ENCODE measurements around the gene CCR9. TPM values are rescaled to one million over a fixed set of nuclear protein-coding genes. Genes with fewer than 3 reads are reported as not detected.

The CCR9 gene
- total and polyA plus RNA-seq, 10 of the 15 experiments (the other 5 are each of a cell fraction or from before 2014, with no cell fraction given), result 0.05 to 3.9 (median 2.4) TPM

GRCh38 chr3:45938864-45939263, 52.5 kb downstream of the CCR9 start (continued):
- TF ChIP-seq, protein P1, sequence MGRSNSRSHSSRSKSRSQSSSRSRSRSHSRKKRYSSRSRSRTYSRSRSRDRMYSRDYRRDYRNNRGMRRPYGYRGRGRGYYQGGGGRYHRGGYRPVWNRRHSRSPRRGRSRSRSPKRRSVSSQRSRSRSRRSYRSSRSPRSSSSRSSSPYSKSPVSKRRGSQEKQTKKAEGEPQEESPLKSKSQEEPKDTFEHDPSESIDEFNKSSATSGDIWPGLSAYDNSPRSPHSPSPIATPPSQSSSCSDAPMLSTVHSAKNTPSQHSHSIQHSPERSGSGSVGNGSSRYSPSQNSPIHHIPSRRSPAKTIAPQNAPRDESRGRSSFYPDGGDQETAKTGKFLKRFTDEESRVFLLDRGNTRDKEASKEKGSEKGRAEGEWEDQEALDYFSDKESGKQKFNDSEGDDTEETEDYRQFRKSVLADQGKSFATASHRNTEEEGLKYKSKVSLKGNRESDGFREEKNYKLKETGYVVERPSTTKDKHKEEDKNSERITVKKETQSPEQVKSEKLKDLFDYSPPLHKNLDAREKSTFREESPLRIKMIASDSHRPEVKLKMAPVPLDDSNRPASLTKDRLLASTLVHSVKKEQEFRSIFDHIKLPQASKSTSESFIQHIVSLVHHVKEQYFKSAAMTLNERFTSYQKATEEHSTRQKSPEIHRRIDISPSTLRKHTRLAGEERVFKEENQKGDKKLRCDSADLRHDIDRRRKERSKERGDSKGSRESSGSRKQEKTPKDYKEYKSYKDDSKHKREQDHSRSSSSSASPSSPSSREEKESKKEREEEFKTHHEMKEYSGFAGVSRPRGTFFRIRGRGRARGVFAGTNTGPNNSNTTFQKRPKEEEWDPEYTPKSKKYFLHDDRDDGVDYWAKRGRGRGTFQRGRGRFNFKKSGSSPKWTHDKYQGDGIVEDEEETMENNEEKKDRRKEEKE (IDR thresholded peaks at IDR 0.05), result no peak
- TF ChIP-seq ZZZ3 (IDR thresholded peaks at IDR 0.05; ENCODE audit: control insufficient read depth, insufficient read length, low read depth) (no peak), HDGF (IDR thresholded peaks at IDR 0.05) (peak; percentile 83), ZBTB11 (CRISPR knock-in tag; IDR thresholded peaks at IDR 0.05) (no peak), CBX3 (IDR thresholded peaks at IDR 0.05; ENCODE audit: borderline replicate concordance, low read depth) (no peak), IRF5 (IDR thresholded peaks at IDR 0.05; ENCODE audit: borderline replicate concordance) (no peak), DPF2 (IDR thresholded peaks at IDR 0.05) (no peak), ATF2 (IDR thresholded peaks at IDR 0.05; ENCODE audit: low read length) (no peak), HDAC6 (IDR thresholded peaks at IDR 0.05; ENCODE audit: unreplicated experiment) (no peak), POLR2AphosphoS5 (IDR thresholded peaks at IDR 0.05; ENCODE audit: low read length) (no peak), SUZ12 (IDR thresholded peaks at IDR 0.05; ENCODE audit: unreplicated experiment) (no peak), RFX5 (IDR thresholded peaks at IDR 0.05; ENCODE audit: low read depth, low read length) (no peak), SP1 (IDR thresholded peaks at IDR 0.05; ENCODE audit: low read depth, low read length) (no peak), GATAD2B (conservative IDR thresholded peaks at IDR 0.05; ENCODE audit: low read depth) (no peak), YY1 (IDR thresholded peaks at IDR 0.05; ENCODE audit: low read depth, low read length) (peak; percentile 73; the same call in 1 of the 2 replicates), TCF3 (IDR thresholded peaks at IDR 0.05; ENCODE audit: borderline replicate concordance, insufficient read depth, low read depth, low read length) (no peak), POLR2A (IDR thresholded peaks at IDR 0.05; ENCODE audit: low read depth, low read length) (no peak), TBL1XR1 (IDR thresholded peaks at IDR 0.05; ENCODE audit: low read depth, low read length) (no peak), FOXK2 (IDR thresholded peaks at IDR 0.05) (no peak), PAX5 (IDR thresholded peaks at IDR 0.05; ENCODE audit: borderline replicate concordance, low read depth, low read length) (no peak), BCL11A (IDR thresholded peaks at IDR 0.05; ENCODE audit: low read depth, low read length) (no peak), BMI1 (IDR thresholded peaks at IDR 0.05; ENCODE audit: borderline replicate concordance) (no peak), ATF7 (IDR thresholded peaks at IDR 0.05; ENCODE audit: low read depth) (no peak)
- TF ChIP-seq, protein P2, sequence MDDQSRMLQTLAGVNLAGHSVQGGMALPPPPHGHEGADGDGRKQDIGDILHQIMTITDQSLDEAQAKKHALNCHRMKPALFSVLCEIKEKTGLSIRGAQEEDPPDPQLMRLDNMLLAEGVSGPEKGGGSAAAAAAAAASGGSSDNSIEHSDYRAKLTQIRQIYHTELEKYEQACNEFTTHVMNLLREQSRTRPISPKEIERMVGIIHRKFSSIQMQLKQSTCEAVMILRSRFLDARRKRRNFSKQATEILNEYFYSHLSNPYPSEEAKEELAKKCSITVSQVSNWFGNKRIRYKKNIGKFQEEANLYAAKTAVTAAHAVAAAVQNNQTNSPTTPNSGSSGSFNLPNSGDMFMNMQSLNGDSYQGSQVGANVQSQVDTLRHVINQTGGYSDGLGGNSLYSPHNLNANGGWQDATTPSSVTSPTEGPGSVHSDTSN (IDR thresholded peaks at IDR 0.05; ENCODE audit: insufficient replicate concordance, low read depth, low read length), result no peak
